OCI-LY1 (cell line): ENCODE results near the gene CD68.
"Not testable (repeated sequence)": the region's sequence is repeated elsewhere in the genome, so short reads cannot be mapped to it uniquely, and the experiment has no call there.

Experiments
- H2AFZ ChIP-seq: fragments of 200-600 bp; sonication (generic), shearing (Covaris generic); 2 replicates; pipeline ENCODE4 v1.6.0; 2014; ENCODE audit warnings: antibody characterized with exemption, mild to moderate bottlenecking, low read length
- H3F3A ChIP-seq: fragments of 200-600 bp; sonication (generic), shearing (Covaris generic); 2 replicates; pipeline ENCODE4 v1.6.0; 2014; ENCODE audit warnings: mild to moderate bottlenecking, antibody characterized with exemption, low read length, moderate library complexity; ENCODE audit not compliant: insufficient read depth
- H3K27ac ChIP-seq: fragments of 200-600 bp; sonication (generic); 2 replicates; pipeline ENCODE4 v1.5.1; 2014; ENCODE audit warnings: low read length, mixed run types, mild to moderate bottlenecking, low read depth; ENCODE audit not compliant: poor library complexity, severe bottlenecking
- H3K27me3 ChIP-seq: fragments of 200-600 bp; sonication (generic); 2 replicates; pipeline ENCODE4 v1.6.0; 2014; ENCODE audit warnings: antibody characterized with exemption, mild to moderate bottlenecking, low read length, moderate library complexity; ENCODE audit not compliant: insufficient read depth
- H3K36me3 ChIP-seq: fragments of 200-600 bp; sonication (generic); 2 replicates; pipeline ENCODE4 v1.6.1; 2014; ENCODE audit warnings: mild to moderate bottlenecking, antibody characterized with exemption, low read length, moderate library complexity, mixed read lengths; ENCODE audit not compliant: insufficient read depth
- H3K4me1 ChIP-seq: fragments of 200-600 bp; sonication (generic); 2 replicates; pipeline ENCODE4 v1.5.1; 2014; ENCODE audit warnings: mild to moderate bottlenecking, low read length, moderate library complexity; ENCODE audit not compliant: insufficient read depth, severe bottlenecking
- H3K4me2 ChIP-seq: fragments of 200-600 bp; sonication (generic), shearing (Covaris generic); 2 replicates; pipeline ENCODE4 v1.6.1; 2014; ENCODE audit warnings: low read length
- H3K4me3 ChIP-seq: fragments of 200-600 bp; sonication (generic); 2 replicates; pipeline ENCODE4 v1.5.1; 2014; ENCODE audit warnings: low read length, low read depth, mild to moderate bottlenecking, mixed read lengths; ENCODE audit not compliant: poor library complexity, severe bottlenecking
- H3K79me2 ChIP-seq: fragments of 200-600 bp; shearing (Covaris generic); 2 replicates; pipeline ENCODE4 v1.6.1; 2016; ENCODE audit warnings: mixed run types, low read length, mixed read lengths; ENCODE audit not compliant: insufficient read depth
- H3K9ac ChIP-seq: fragments of 200-600 bp; sonication (generic), shearing (Covaris generic); 2 replicates; pipeline ENCODE4 v1.6.1; 2014; ENCODE audit warnings: mild to moderate bottlenecking, low read length, mixed read lengths
- H3K9me2 ChIP-seq: fragments of 200-600 bp; sonication (generic), shearing (Covaris generic); 2 replicates; pipeline ENCODE4 v1.6.1; 2014; ENCODE audit warnings: low read depth, mild to moderate bottlenecking, low read length, mixed read lengths
- H3K9me3 ChIP-seq: fragments of 200-600 bp; shearing (Covaris generic); 2 replicates; pipeline ENCODE4 v1.6.1; 2014; ENCODE audit warnings: low read length, mixed read lengths
- H4K20me1 ChIP-seq: fragments of 200-600 bp; sonication (generic), shearing (Covaris generic); 2 replicates; pipeline ENCODE4 v1.6.0; 2016; ENCODE audit warnings: mild to moderate bottlenecking, low read length; ENCODE audit not compliant: insufficient read depth
- CTCF ChIP-seq: fragments of 200-600 bp; sonication (generic), shearing (Covaris generic); IDR thresholded peaks from 2 replicates; pipeline ENCODE4 v1.5.1; 2017; ENCODE audit warnings: mild to moderate bottlenecking, antibody characterized with exemption, low read length, moderate library complexity, mixed read lengths
- EZH2 ChIP-seq: fragments of 200-600 bp; sonication (generic), shearing (Covaris generic); IDR thresholded peaks from 2 replicates; pipeline ENCODE4 v1.8.0; 2017; ENCODE audit warnings: borderline replicate concordance, mixed run types, mild to moderate bottlenecking, antibody characterized with exemption, low read length, moderate library complexity, mixed read lengths

The CD68 gene

GRCh38 chr17:7620835-7621234 lies 41.4 kb downstream of the CD68 start:
- H3K4me1 ChIP-seq: no peaks in the 10 kb centered on the region
- H3F3A ChIP-seq: no peaks in the 10 kb centered on the region
- H3K4me2 ChIP-seq: no peak overlapping the region
- no peaks in the 10 kb centered on the region for H3K27me3 ChIP-seq
- H2AFZ ChIP-seq: no peak overlapping the region
- no peaks in the 10 kb centered on the region for H3K9me3 ChIP-seq
- H4K20me1 ChIP-seq: no peaks in the 10 kb centered on the region
- H3K36me3 ChIP-seq: no peaks in the 10 kb centered on the region; the same call in 1 of the 2 replicates
- H3K27ac ChIP-seq: no peak overlapping the region
- H3K4me3 ChIP-seq: no peak overlapping the region
- H3K9me2 ChIP-seq: no peaks in the 10 kb centered on the region
- TF ChIP-seq EZH2: no peak
- H3K9ac ChIP-seq: no peak overlapping the region
- H3K79me2 ChIP-seq: no peaks in the 10 kb centered on the region

DNA sequence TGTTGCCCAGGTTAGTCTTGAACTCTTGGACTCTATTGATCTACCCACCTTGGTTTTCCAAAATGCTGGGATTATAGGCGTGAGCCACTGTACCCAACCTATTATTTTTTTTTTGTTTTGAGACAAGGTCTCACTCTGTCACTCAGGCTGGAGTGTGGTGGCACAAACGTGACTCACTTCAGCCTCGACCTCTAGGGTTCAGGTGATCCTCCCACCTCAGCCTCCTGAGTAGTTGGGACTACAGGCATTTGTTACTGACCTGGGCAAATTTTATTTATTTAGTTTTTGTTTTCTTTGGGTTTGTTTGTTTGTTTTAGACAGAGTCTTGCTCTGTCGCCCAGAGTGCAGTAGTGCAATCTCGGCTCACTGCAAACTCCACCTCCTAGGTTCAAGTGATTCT lies 44.2 kb downstream of the CD68 start:
- H3K79me2 ChIP-seq: no peaks in the 10 kb centered on the region
- H4K20me1 ChIP-seq: no peaks in the 10 kb centered on the region
- H3K36me3 ChIP-seq: no peaks in the 10 kb centered on the region; the same call in 1 of the 2 replicates
- H3K9me2 ChIP-seq: no peaks in the 10 kb centered on the region
- no peaks in the 10 kb centered on the region for H3K27me3 ChIP-seq
- no peak overlapping the region for H2AFZ ChIP-seq
- no peaks in the 10 kb centered on the region for H3F3A ChIP-seq
- H3K4me2 ChIP-seq: no peak overlapping the region
- no peak overlapping the region for H3K4me3 ChIP-seq
- no peak overlapping the region for H3K9ac ChIP-seq
- no peak overlapping the region for H3K27ac ChIP-seq
- H3K4me1 ChIP-seq: peaks cover 5% of the 10 kb centered on the region
- H3K9me3 ChIP-seq: no peaks in the 10 kb centered on the region
- TF ChIP-seq EZH2 (no peak), CTCF (no peak)

GRCh38 chr17:7625749-7626148 lies 46.3 kb downstream of the CD68 start:
- not testable (repeated sequence) for H3K79me2 ChIP-seq, H3K4me2 ChIP-seq, H3K9me2 ChIP-seq, H3K27me3 ChIP-seq, H3K36me3 ChIP-seq, H4K20me1 ChIP-seq, H3K9ac ChIP-seq, H3K9me3 ChIP-seq, H3K27ac ChIP-seq, H3K4me3 ChIP-seq, H2AFZ ChIP-seq, H3K4me1 ChIP-seq, H3F3A ChIP-seq

- Histone ChIP-seq H2AFZ (no peak overlapping the region), H3K9me2 (no peaks in the 10 kb centered on the region), H3K4me1 (peaks cover 5% of the 10 kb centered on the region), H3K4me3 (no peak overlapping the region), H3K27ac (no peak overlapping the region), H3K9ac (no peak overlapping the region), H3F3A (no peaks in the 10 kb centered on the region), H4K20me1 (no peaks in the 10 kb centered on the region), H3K4me2 (no peak overlapping the region), H3K36me3 (no peaks in the 10 kb centered on the region; the same call in 1 of the 2 replicates), H3K27me3 (no peaks in the 10 kb centered on the region), H3K79me2 (no peaks in the 10 kb centered on the region), H3K9me3 (no peaks in the 10 kb centered on the region)
- no peak for TF ChIP-seq CTCF
- no peak for TF ChIP-seq EZH2
Observed at GRCh38 chr17:7626307-7626706, 46.9 kb downstream of the CD68 start.
